CD4-positive, alpha-beta T cell (primary cell): ENCODE measurements around the gene TTC23L. TPM values are rescaled to one million over a fixed set of nuclear protein-coding genes. Genes with fewer than 3 reads are reported as not detected.

Experiments used
- ATAC-seq: fragments of 200-7000 bp; cut with Tn5 transposase; one replicate; pipeline ENCODE4 v1.10.0; 2022; ENCODE audit warnings: mild to moderate bottlenecking; ENCODE audit not compliant: poor library complexity
- CTCF ChIA-PET: fragments of 350-600 bp; sonication (Branson Sonifier 250); formaldehyde crosslinking; loops from one replicate; lab custom pipeline; 2021; ENCODE audit warnings: antibody characterized with exemption, inconsistent platforms; lab: Charles Lee
- POLR2A ChIA-PET: fragments of 350-600 bp; sonication (Branson Sonifier 250); formaldehyde crosslinking; loops from one replicate; lab custom pipeline; 2021; ENCODE audit warnings: antibody characterized with exemption, inconsistent platforms; lab: Charles Lee
- DNase-seq, 14 experiments: peaks; one replicate each; pipeline ENCODE4 v3.0.0-alpha.2; 2013 to 2020; ENCODE audit warnings: mixed read lengths in 2 of 14
- H3K27ac ChIP-seq, 2 donors: one replicate each; pipeline versions ENCODE4 v1.5.1 to v1.7.0; 2013; ENCODE audit warnings: low read length in 2 of 2, low read depth in 1 of 2, mild to moderate bottlenecking in 1 of 2
- H3K27me3 ChIP-seq, 2 experiments: 1 replicate in 1 of 2; 2 replicates in 1 of 2; pipeline versions ENCODE4 v1.6.1 to v1.7.0; 2013; ENCODE audit warnings: low read length in 2 of 2, control low read depth in 1 of 2, mild to moderate bottlenecking in 1 of 2, moderate library complexity in 1 of 2; ENCODE audit not compliant: insufficient read depth in 2 of 2, control insufficient read depth in 1 of 2
- H3K36me3 ChIP-seq: one replicate; pipeline ENCODE4 v1.6.1; 2013; ENCODE audit warnings: low read length, control low read depth; ENCODE audit not compliant: insufficient read depth
- H3K4me1 ChIP-seq: one replicate; pipeline ENCODE4 v1.6.1; 2013; ENCODE audit warnings: low read length, control low read depth; ENCODE audit not compliant: insufficient read depth
- H3K4me3 ChIP-seq: one replicate; pipeline ENCODE4 v1.5.1; 2013; ENCODE audit warnings: mild to moderate bottlenecking, low read length, moderate library complexity
- H3K9me3 ChIP-seq, 2 experiments: 1 replicate in 1 of 2; 2 replicates in 1 of 2; pipeline versions ENCODE4 v1.6.1 to v1.7.0; 2013; ENCODE audit warnings: low read length in 2 of 2, mild to moderate bottlenecking in 2 of 2, control low read depth in 1 of 2, moderate library complexity in 1 of 2; ENCODE audit not compliant: control insufficient read depth in 1 of 2, insufficient read depth in 1 of 2
- H3K27ac Mint-ChIP-seq: one replicate; pipeline ENCODE4 v1.8.0; 2020; ENCODE audit warnings: mixed read lengths
- H3K27me3 Mint-ChIP-seq: one replicate; pipeline ENCODE4 v1.8.0; 2021; ENCODE audit warnings: mixed read lengths
- H3K36me3 Mint-ChIP-seq: one replicate; pipeline ENCODE4 v1.8.0; 2021; ENCODE audit warnings: low read depth, mixed read lengths
- H3K4me1 Mint-ChIP-seq: one replicate; pipeline ENCODE4 v1.8.0; 2021; ENCODE audit warnings: low read depth, mixed read lengths
- H3K4me3 Mint-ChIP-seq: one replicate; pipeline ENCODE4 v1.8.0; 2020; ENCODE audit warnings: mild to moderate bottlenecking, mixed read lengths
- H3K9me3 Mint-ChIP-seq: one replicate; pipeline ENCODE4 v1.8.0; 2020; ENCODE audit warnings: mixed read lengths
- CTCF ChIP-seq: fragments of 200-600 bp; IDR thresholded peaks from one replicate; pipeline ENCODE4 v1.8.0; 2022; ENCODE audit warnings: antibody characterized with exemption, mild to moderate bottlenecking
- intact Hi-C, 2 experiments: fragments of 100-400 bp; cut with DNase I in 1 of 2; cut with micrococcal nuclease in 1 of 2; formaldehyde crosslinking; loops; one replicate each; pipeline versions ENCODE4 v1.15.1 to v1.9.0; 2023 to 2025; cut with DNase I, micrococcal nuclease
- total RNA-seq, 174 experiments: library from RNA in 2 of 174; stranded (reverse) in 2 of 174; gene quantifications; one replicate each; pipeline ENCODE4 v1.2.3 and lab custom pipeline; 2021 to 2026

TTC23L gene
- total RNA-seq, 2 experiments from 2014 or later, result 0.20 TPM; not detected in 1

GRCh38 chr5:34891981-34892380 is 53.0 kb downstream of the TTC23L start:
- H3K4me3 Mint-ChIP-seq, result no peak overlapping the region
- CTCF ChIA-PET, result no interaction called here

GRCh38 chr5:34892414-34892813 is 53.5 kb downstream of the TTC23L start:
- no peak for TF ChIP-seq CTCF
- H3K36me3 Mint-ChIP-seq, result no peaks in the 10 kb centered on the region
- DNase-seq (no peak), ATAC-seq (no peak)
- no peaks in the 10 kb centered on the region for H3K4me1 Mint-ChIP-seq
- Histone ChIP-seq H3K27ac (no peak overlapping the region), H3K9me3 (no peaks in the 10 kb centered on the region), H3K27me3 (no peaks in the 10 kb centered on the region), H3K4me3 (no peak overlapping the region), H3K36me3 (no peaks in the 10 kb centered on the region), H3K4me1 (no peaks in the 10 kb centered on the region)
- no peaks in the 10 kb centered on the region for H3K27me3 Mint-ChIP-seq
- intact Hi-C loops, result no loop called here
- no peak overlapping the region for H3K27ac Mint-ChIP-seq
- POLR2A ChIA-PET, result interaction anchor here (0.9 kb wide), 1 partner anchor 23 kb away, joined by 4 read pairs; the partner anchor contains the start of genes BRIX1 and RAD1
- H3K4me3 Mint-ChIP-seq, result no peak overlapping the region
- CTCF ChIA-PET, result no interaction called here
- H3K9me3 Mint-ChIP-seq, result no peaks in the 10 kb centered on the region

More at GRCh38 chr5:34891981-34892380, 53.0 kb downstream of the TTC23L start:
- Histone ChIP-seq H3K36me3 (no peaks in the 10 kb centered on the region), H3K27ac (no peak overlapping the region), H3K27me3 (no peaks in the 10 kb centered on the region), H3K4me3 (no peak overlapping the region), H3K4me1 (no peaks in the 10 kb centered on the region), H3K9me3 (no peaks in the 10 kb centered on the region)
- Mint-ChIP-seq H3K36me3 (no peaks in the 10 kb centered on the region), H3K9me3 (no peaks in the 10 kb centered on the region), H3K4me1 (no peaks in the 10 kb centered on the region), H3K27me3 (no peaks in the 10 kb centered on the region), H3K27ac (no peak overlapping the region)
- ATAC-seq (no peak), DNase-seq (no peak)
- POLR2A ChIA-PET, result no interaction called here
- TF ChIP-seq CTCF, result no peak
- intact Hi-C loops, result no loop called here

GRCh38 chr5:34894716-34895115 is 55.8 kb downstream of the TTC23L start:
- no peak overlapping the region for H3K27ac Mint-ChIP-seq
- intact Hi-C loops, result loop anchor here in 1 of 2 experiments (5.0 kb wide), 1 partner anchor 422 kb away; no protein-coding TSS in a partner anchor

More at GRCh38 chr5:34894716-34895115, 55.8 kb downstream of the TTC23L start:
- Mint-ChIP-seq H3K4me1 (no peaks in the 10 kb centered on the region), H3K4me3 (no peak overlapping the region), H3K36me3 (no peaks in the 10 kb centered on the region), H3K9me3 (no peaks in the 10 kb centered on the region), H3K27me3 (no peaks in the 10 kb centered on the region)
- Histone ChIP-seq H3K27ac (no peak overlapping the region), H3K4me3 (no peak overlapping the region), H3K27me3 (no peaks in the 10 kb centered on the region), H3K36me3 (no peaks in the 10 kb centered on the region), H3K9me3 (no peaks in the 10 kb centered on the region), H3K4me1 (no peaks in the 10 kb centered on the region)
- DNase-seq, result no peak
- POLR2A ChIA-PET, result no interaction called here
- no peak for TF ChIP-seq CTCF
- no peak for ATAC-seq
- CTCF ChIA-PET, result no interaction called here
